Measurements from ENCODE around the gene DOK4.

The DOK4 gene

DNA sequence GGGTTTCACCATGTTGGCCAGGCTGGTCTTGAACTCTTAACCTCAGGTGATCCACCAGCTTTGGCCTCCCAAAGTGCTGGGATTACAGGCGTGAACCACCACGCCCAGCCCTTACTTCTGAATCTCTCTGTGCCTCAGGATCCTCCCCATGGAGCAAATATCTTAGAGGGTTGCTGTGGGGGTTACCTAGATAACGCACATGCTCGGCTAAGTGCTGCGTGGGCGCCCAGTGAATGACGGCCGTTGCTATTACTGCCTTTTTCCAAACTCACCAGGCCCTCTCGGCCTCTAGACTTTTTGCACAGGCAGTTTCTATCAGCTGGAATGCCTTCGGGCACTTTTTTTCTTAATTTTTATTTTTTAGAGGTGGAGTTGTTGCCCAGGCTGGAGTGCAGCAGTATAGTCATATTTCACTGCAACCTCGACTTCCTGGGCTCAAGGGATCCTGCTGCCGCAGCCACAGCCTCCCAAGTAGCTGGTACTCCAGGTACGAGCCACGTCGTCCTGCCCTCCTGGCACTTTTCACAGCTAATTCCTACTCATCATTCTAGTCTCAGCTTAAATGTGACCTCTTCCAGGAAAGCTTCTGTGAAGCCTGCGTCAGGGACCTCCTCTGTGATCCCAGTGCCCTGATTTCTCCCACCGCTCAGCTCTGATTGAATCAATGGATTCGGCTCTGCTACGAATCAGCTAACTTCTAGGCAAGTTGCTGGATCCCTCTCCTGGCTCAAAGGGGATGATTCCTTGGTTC, 41.5 kb upstream of the DOK4 start:
- DNase-seq (ENCODE audit: low read depth) = no peak
- no peak overlapping the region for H3K4me3 ChIP-seq (ENCODE audit: low read depth, low read length)
- TF ChIP-seq, protein P1, sequence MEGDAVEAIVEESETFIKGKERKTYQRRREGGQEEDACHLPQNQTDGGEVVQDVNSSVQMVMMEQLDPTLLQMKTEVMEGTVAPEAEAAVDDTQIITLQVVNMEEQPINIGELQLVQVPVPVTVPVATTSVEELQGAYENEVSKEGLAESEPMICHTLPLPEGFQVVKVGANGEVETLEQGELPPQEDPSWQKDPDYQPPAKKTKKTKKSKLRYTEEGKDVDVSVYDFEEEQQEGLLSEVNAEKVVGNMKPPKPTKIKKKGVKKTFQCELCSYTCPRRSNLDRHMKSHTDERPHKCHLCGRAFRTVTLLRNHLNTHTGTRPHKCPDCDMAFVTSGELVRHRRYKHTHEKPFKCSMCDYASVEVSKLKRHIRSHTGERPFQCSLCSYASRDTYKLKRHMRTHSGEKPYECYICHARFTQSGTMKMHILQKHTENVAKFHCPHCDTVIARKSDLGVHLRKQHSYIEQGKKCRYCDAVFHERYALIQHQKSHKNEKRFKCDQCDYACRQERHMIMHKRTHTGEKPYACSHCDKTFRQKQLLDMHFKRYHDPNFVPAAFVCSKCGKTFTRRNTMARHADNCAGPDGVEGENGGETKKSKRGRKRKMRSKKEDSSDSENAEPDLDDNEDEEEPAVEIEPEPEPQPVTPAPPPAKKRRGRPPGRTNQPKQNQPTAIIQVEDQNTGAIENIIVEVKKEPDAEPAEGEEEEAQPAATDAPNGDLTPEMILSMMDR (IDR thresholded peaks at IDR 0.05; ENCODE audit: insufficient read depth, low read depth, low read length, missing control alignments) = no peak

DNA sequence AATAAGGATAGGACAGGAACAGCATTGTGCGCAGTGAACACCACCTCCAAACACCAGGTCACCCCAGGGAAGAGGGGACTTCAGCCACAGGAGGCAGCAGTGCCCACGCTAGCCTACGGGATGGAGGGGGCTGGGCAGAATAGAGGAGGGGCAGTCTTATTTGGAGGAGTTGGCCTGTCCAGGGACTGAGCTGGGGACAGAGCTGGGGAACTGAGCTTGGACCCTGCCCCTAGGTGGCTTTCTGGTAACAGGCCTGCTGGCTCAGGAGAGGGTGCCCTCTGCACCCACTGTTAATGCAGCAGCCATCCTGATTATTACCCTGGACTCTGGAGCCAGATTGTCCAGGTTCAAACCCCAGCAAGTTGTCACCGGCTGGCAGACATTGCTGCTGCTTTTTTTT, 40.7 kb upstream of the DOK4 start:
- no peak for DNase-seq (ENCODE audit: low read depth)
- TF ChIP-seq, protein P1 (IDR thresholded peaks at IDR 0.05; ENCODE audit: insufficient read depth, low read depth, low read length, missing control alignments) = no peak
- H3K4me3 ChIP-seq (ENCODE audit: low read depth, low read length) = no peak overlapping the region

DNA sequence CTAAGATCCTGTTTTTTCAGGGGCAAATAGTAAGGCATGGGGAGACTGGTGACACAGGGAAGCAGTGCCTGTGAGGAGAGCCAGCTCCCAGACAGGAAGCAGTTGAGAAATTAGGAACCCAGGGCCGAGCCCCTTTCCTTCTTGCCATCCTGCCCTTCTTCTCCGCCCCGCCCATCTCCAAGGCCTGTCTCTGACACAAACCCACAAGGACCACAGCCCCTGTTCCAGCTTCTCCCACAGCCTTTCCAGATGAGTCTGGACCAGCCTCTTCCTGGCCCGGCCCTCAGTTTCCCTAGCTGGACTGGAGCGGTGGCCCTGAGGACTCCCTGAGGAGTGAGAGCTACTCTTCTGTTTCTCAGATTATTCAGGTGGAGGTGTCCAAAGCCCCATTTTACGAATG, 40.2 kb upstream of the DOK4 start:
- TF ChIP-seq, protein P1 (IDR thresholded peaks at IDR 0.05; ENCODE audit: insufficient read depth, low read depth, low read length, missing control alignments) = no peak
- H3K4me3 ChIP-seq (ENCODE audit: low read depth, low read length) = no peak overlapping the region
- no peak for DNase-seq (ENCODE audit: low read depth)

DNA sequence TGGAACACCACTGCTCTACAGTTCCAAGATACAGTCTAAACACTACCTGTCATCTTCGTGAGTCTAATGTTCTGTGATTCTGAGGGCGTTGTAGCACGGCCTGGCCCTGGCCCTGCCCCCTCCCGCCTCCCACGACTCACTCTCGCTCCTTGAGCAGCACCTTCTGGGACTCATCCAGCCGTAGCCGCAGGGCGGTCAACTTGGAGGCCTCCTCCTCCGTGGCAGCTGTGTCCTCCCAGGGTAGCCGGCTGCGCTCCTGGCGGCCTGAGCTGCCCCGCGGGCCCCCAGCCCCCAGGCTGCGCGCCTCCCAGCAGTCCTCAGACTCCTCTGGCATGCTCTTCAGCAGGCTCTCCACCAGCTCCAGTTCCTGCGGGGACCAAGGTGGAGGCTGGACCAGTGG, 39.5 kb upstream of the DOK4 start:
- DNase-seq (ENCODE audit: low read depth) = no peak
- TF ChIP-seq, protein P1 (IDR thresholded peaks at IDR 0.05; ENCODE audit: insufficient read depth, low read depth, low read length, missing control alignments) = no peak

DNA sequence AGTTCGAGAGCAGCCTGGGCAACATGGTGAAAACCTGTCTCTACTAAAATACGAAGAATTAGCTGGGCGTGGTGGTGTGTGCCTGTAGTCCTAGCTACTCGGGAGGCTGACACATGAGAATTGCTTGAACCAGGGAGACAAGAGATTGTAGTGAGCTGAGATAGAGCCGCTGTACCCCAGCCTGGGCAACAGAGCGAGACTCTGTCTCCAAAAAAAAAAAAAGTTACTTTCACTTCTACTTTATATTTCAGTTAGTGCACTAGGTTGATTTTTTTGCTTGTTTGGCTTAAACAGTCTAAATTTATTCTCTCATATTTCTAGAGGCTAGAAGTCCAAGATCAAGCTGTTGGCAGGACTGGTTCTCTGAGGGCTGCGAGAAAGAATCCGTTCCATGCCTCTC, 36.7 kb upstream of the DOK4 start:
- TF ChIP-seq, protein P1 (IDR thresholded peaks at IDR 0.05; ENCODE audit: insufficient read depth, low read depth, low read length, missing control alignments) = no peak
- peak; percentile 38 for DNase-seq (ENCODE audit: low read depth)
- H3K4me3 ChIP-seq (ENCODE audit: low read depth, low read length) = no peak overlapping the region

More for the DNA sequence above, 39.5 kb upstream of the DOK4 start:
- H3K4me3 ChIP-seq (ENCODE audit: low read depth, low read length) = no peak overlapping the region

DNA sequence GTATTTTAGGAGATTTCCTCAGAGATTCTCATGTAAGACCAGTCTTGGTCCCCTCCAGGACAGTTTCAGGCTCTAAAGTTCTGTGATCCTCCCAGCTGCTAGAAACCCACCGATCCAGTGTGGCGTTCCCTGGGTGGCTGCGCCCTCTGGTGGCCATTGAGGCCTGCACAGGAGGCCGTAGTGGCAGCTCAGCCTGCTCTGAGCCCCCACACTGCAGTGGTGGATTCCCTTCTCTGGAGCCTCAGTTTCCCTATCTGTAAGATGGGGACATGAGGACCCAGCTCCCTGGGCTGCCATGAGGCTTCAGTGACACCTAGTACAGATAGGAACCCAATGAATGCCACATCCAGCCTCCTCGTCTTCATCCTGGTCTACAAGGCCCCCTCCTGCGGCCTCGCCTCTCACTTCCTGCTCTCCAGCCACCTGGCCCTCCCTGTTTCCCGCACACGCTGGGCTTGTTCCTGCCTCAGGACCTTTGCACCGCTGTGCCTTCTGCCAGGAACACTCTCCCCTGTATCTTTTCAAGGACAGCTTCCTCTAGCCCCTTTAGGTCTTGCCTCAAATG, 33.6 kb upstream of the DOK4 start:
- no peak overlapping the region for H3K4me3 ChIP-seq (ENCODE audit: low read depth, low read length)
- TF ChIP-seq, protein P1 (IDR thresholded peaks at IDR 0.05; ENCODE audit: insufficient read depth, low read depth, low read length, missing control alignments) = peak; percentile 99
- peak; percentile 80 for DNase-seq (ENCODE audit: low read depth)

All from GM12865 (cell line).